A549 treated with CpdA at 1 μM for 4 hours (cell line): ENCODE results near the gene NDUFAF2. TPM values are rescaled to one million over a fixed set of nuclear protein-coding genes. Genes with fewer than 3 reads are reported as not detected.

Source experiments
- total RNA-seq: library from RNA; stranded (reverse); fragments of 200-300 nt; extraction: Qiagen RNA extraction; gene quantifications from 5 replicates; pipeline ENCODE4 v1.2.3, GENCODE V29; 2022; ENCODE audit warnings: low read depth

The NDUFAF2 gene, protein sequence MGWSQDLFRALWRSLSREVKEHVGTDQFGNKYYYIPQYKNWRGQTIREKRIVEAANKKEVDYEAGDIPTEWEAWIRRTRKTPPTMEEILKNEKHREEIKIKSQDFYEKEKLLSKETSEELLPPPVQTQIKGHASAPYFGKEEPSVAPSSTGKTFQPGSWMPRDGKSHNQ
- total RNA-seq = 75.3 to 83.1 TPM (median 78.9 TPM) in 5 replicates

DNA sequence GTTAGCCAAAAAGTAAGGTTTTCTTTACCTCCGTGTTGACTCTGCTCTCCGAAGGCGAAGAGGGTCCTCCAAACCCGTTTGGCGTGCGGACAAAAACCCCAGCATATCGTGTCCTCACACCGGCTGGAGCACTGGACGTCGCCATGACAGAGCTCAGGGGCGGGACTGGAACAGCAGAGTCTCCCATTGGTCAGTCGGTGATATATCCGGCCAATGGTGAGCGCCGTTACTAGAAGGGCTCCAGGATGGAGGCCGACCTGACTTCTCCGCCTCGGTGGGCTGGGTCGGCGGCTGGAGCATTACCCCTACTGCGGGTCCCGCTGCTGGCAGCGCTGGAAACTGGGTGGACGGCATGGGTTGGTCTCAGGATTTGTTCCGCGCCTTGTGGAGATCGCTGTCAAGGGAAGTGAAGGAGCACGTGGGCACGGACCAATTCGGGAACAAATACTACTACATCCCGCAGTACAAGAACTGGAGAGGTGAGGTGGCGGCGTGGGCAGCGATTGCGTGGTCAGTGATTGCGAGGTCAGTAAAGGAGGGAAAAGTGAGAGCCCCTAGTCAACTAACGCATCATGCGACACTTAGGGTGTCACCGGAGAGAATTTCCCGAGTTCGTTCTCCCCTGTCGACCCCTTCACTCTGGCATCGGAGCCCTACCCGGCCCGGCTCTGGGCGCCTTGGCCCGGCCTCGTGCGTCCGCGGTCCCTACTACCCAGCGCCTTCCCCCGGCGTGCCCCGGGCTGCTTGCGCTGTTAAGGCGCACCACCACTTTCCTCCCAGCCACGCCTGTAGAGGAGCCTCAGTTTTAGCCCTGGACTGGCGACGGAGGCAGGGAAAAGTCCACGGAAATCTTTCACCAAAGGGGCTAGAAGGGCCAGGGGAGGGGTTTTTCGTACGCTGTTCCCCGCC, at the start of gene NDUFAF2, which contains the start of gene ERCC8:
Gene NDUFAF2, plus strand, starts transcription at position 302 of the 909 bp plus-strand sequence. Its CDS starts 51 bp downstream, at position 353.
Gene ERCC8, minus strand, starts transcription at position 167 of the 909 bp plus-strand sequence. Its CDS starts 62 bp downstream, at position 105.

DNA sequence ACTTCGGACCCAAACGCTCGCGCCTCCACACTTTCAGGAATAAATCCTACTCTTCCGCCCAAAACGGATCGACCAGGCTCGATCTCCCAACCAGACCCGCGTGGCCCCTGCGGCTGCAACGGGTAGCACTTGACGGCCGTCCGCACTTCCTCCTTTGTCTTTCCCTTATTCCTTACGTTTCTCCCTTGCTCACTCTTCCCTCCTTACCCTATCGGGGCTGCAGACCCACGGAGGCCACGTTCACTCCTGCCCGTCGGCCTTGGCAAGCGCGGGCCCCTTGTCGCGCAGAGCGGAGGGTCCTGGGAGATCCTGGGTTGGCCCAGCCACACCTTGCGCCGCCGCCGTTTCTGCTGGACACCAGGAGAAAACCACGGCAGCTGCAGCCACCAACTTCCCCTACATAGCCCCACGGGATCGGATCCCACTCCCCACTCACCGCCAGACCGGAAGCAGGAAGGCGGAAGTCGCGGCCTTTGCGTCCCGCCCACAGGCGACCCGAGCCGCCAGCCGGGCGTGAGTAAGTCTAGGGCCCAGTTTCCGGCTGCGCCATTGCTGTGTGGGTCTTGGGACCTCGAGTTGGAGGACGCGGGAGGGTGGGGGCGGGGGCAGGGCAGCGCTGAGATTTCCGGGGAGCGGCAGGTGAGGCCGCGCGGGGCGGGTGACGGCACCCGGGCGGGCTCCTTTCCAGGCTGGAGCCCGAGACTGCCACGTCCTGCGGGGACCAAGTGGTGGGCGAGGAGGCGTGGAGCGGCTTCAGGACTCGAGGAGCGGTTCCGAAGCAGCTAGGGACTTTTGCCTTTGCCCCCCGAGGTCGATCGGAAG, 217.2 kb downstream of the NDUFAF2 start, which contains the start of gene SMIM15:
Gene SMIM15, minus strand, starts transcription at position 459 of the 822 bp plus-strand sequence. CDS start 2,297 bp downstream, outside the sequence.

Other genes starting within 250 kb of the NDUFAF2 start
- 15.6 to 19.1 TPM (median 18.5 TPM) in 5 replicates for gene DEPDC1B, start 245.0 kb upstream of the NDUFAF2 start, total RNA-seq
- gene ELOVL7, start 100.9 kb upstream of the NDUFAF2 start, total RNA-seq = 9.5 to 13.8 TPM (median 10.9 TPM) in 5 replicates
- gene ERCC8, start 135 bp upstream of the NDUFAF2 start, total RNA-seq = 12.4 to 20.4 TPM (median 13.6 TPM) in 5 replicates
- 71.2 to 88.2 TPM (median 74.7 TPM) in 5 replicates for gene SMIM15, start 217.3 kb downstream of the NDUFAF2 start, total RNA-seq